Measurements from ENCODE around the gene GHRHR.

Gene GHRHR

GRCh38 chr7:30983914-30984247, 20.1 kb downstream of the GHRHR start:
- DNase-seq (ENCODE audit: low read depth): no peak
- TF ChIP-seq, protein P1, sequence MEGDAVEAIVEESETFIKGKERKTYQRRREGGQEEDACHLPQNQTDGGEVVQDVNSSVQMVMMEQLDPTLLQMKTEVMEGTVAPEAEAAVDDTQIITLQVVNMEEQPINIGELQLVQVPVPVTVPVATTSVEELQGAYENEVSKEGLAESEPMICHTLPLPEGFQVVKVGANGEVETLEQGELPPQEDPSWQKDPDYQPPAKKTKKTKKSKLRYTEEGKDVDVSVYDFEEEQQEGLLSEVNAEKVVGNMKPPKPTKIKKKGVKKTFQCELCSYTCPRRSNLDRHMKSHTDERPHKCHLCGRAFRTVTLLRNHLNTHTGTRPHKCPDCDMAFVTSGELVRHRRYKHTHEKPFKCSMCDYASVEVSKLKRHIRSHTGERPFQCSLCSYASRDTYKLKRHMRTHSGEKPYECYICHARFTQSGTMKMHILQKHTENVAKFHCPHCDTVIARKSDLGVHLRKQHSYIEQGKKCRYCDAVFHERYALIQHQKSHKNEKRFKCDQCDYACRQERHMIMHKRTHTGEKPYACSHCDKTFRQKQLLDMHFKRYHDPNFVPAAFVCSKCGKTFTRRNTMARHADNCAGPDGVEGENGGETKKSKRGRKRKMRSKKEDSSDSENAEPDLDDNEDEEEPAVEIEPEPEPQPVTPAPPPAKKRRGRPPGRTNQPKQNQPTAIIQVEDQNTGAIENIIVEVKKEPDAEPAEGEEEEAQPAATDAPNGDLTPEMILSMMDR (IDR thresholded peaks at IDR 0.05; ENCODE audit: insufficient read depth, low read depth, low read length, missing control alignments): no peak
- H3K4me3 ChIP-seq (ENCODE audit: low read length): no peak overlapping the region

- no peak overlapping the region for H3K4me3 ChIP-seq (ENCODE audit: low read length)
- TF ChIP-seq, protein P1 (IDR thresholded peaks at IDR 0.05; ENCODE audit: insufficient read depth, low read depth, low read length, missing control alignments): no peak
- DNase-seq (ENCODE audit: low read depth): peak; percentile 76
Measured at GRCh38 chr7:30984359-30985107, 20.8 kb downstream of the GHRHR start.

DNA sequence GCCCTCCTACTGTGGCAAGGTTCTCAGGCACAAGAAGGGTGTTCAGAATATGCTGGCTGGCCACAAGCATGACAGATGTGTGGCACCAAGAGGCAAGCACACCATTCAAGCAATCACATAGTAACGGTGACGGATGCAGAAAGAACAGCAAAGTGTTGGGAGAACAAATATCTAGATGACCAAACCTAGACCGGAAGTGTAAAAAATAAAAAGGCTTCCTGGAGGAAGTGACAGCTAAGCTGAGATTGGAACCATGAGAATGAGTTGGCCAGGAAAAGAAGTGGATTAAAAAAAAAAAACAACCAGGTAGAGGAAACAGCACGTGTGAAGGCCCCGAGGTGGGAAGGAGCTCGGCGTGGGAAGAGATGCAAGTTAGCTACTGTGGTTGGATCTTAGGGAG, 22.0 kb downstream of the GHRHR start:
- TF ChIP-seq, protein P1 (IDR thresholded peaks at IDR 0.05; ENCODE audit: insufficient read depth, low read depth, low read length, missing control alignments): no peak
- no peak overlapping the region for H3K4me3 ChIP-seq (ENCODE audit: low read length)
- DNase-seq (ENCODE audit: low read depth): no peak

- TF ChIP-seq, protein P1 (IDR thresholded peaks at IDR 0.05; ENCODE audit: insufficient read depth, low read depth, low read length, missing control alignments): no peak
- DNase-seq (ENCODE audit: low read depth): no peak
- no peak overlapping the region for H3K4me3 ChIP-seq (ENCODE audit: low read length)
Measured at GRCh38 chr7:30986331-30986730, 22.6 kb downstream of the GHRHR start.

DNA sequence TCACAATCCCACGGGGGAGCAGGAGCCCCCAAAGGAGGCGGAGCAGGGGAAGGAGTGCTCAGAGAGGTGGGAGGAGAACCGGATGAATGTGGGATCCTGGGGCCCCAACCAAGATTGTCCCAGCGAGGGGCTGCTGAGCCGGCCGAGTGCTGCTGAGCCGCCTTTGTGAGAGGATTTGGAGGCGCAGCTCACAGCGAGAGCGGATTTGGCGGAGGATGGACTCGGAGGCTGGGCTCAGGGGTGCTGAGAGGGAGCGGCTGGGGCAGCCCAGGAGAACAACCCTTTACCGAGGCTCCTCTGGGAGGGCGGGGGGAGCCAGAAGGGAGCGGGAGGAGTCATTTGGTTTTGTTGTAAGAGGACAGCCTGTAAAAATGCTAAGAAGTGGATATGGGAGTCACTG, 23.0 kb downstream of the GHRHR start:
- TF ChIP-seq, protein P1 (IDR thresholded peaks at IDR 0.05; ENCODE audit: insufficient read depth, low read depth, low read length, missing control alignments): no peak

DNA sequence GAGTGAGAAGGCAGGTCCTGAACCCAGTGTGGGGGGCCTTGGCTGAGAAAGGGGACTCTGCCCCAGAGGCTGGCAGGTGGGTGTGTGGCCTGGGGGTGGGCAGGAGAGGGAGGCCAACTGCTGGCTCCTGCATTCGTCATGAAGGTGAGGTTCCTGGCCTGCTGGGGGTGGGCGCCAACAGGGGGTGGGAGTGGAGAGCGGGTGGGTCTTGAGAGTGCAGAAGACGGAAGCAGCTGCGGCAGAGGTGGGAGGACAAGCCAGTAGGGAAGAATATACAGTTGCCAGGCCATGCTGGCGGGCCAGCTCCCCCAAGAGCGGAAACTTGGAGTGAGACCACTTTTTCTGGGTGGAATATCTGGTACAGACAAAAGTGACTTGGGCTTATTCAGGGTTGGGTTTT, 23.4 kb downstream of the GHRHR start:
- TF ChIP-seq, protein P1 (IDR thresholded peaks at IDR 0.05; ENCODE audit: insufficient read depth, low read depth, low read length, missing control alignments): no peak
- no peak for DNase-seq (ENCODE audit: low read depth)
- no peak overlapping the region for H3K4me3 ChIP-seq (ENCODE audit: low read length)

More for the DNA sequence above, 23.0 kb downstream of the GHRHR start:
- no peak for DNase-seq (ENCODE audit: low read depth)
- H3K4me3 ChIP-seq (ENCODE audit: low read length): no peak overlapping the region

DNA sequence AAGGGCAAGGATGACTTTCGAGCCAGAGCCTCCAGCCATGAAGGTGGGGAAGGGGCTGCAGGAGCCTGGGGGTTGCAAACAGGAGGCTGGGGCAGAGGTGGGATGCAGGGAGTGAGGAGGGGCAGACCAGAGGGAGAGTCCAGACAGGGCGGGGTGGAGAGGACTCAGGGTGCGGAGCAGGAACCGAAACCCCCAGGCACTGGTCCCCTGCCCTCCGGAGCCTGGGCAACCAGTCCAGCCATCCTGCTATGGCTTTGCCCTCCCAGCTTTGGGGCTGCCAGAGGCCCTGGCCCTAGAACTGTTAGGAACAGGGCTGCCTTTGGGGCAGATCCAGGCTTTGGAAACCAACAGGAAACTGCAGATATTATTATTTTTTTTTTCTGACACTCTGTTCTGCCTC, 24.2 kb downstream of the GHRHR start:
- TF ChIP-seq, protein P1 (IDR thresholded peaks at IDR 0.05; ENCODE audit: insufficient read depth, low read depth, low read length, missing control alignments): no peak
- no peak overlapping the region for H3K4me3 ChIP-seq (ENCODE audit: low read length)
- DNase-seq (ENCODE audit: low read depth): no peak

All from epithelial cell of esophagus (primary cell).